Fibroblast of lung (primary cell): Measurements from ENCODE around the gene SLC35F3. TPM values are rescaled to one million over a fixed set of nuclear protein-coding genes. Genes with fewer than 3 reads are reported as not detected.
A peak's percentile ranks its signal among the peaks of the same experiment; 100 is the strongest.

Source experiments
- DNase-seq, 2 donors: peaks; one replicate each; pipeline versions ENCODE4 v3.0.0 to v3.0.0-alpha.2; 2010; ENCODE audit warnings: low read depth in 2 of 2
- H2AFZ ChIP-seq: 2 replicates; pipeline ENCODE4 v1.5.1; 2012; ENCODE audit warnings: low read length, control low read depth, inconsistent platforms
- H3K27ac ChIP-seq: 2 replicates; pipeline ENCODE4 v1.5.1; 2011; ENCODE audit warnings: low read length, control low read depth; ENCODE audit not compliant: insufficient read depth
- H3K27me3 ChIP-seq: 2 replicates; pipeline ENCODE4 v1.5.1; 2011; ENCODE audit warnings: mild to moderate bottlenecking, low read length; ENCODE audit not compliant: control insufficient read depth, insufficient read depth
- H3K36me3 ChIP-seq: 2 replicates; pipeline ENCODE4 v1.5.1; 2011; ENCODE audit warnings: low read length; ENCODE audit not compliant: control insufficient read depth, insufficient read depth
- H3K4me1 ChIP-seq: 2 replicates; pipeline ENCODE4 v1.5.1; 2011; ENCODE audit warnings: low read length; ENCODE audit not compliant: control insufficient read depth, insufficient read depth; ENCODE audit errors: extremely low read depth
- H3K4me2 ChIP-seq: 2 replicates; pipeline ENCODE4 v1.5.1; 2011; ENCODE audit warnings: low read length, control low read depth; ENCODE audit not compliant: insufficient read depth; ENCODE audit errors: extremely low read depth
- H3K4me3 ChIP-seq, 4 experiments: fragments of 200-600 bp in 1 of 4; sonication (generic) in 1 of 4; replicated peaks in 1 of 4; 2 replicates each; pipeline ENCODE4 v1.5.1; 2011 to 2016; ENCODE audit warnings: low read length in 4 of 4, low read depth in 3 of 4, mild to moderate bottlenecking in 3 of 4, control low read depth in 2 of 4, inconsistent platforms in 1 of 4, mixed read lengths in 1 of 4; ENCODE audit not compliant: insufficient read depth in 1 of 4; ENCODE audit errors: control extremely low read depth in 1 of 4
- H3K79me2 ChIP-seq: 2 replicates; pipeline ENCODE4 v1.5.1; 2012; ENCODE audit warnings: mild to moderate bottlenecking, low read length, inconsistent platforms; ENCODE audit not compliant: control insufficient read depth, insufficient read depth
- H3K9ac ChIP-seq: 2 replicates; pipeline ENCODE4 v1.5.1; 2011; ENCODE audit warnings: mild to moderate bottlenecking, low read length, control low read depth; ENCODE audit not compliant: insufficient read depth
- H3K9me3 ChIP-seq: 2 replicates; pipeline ENCODE4 v1.5.1; 2012; ENCODE audit warnings: low read depth, low read length; ENCODE audit not compliant: control insufficient read depth, insufficient read depth
- H4K20me1 ChIP-seq: 2 replicates; pipeline ENCODE4 v1.5.1; 2011; ENCODE audit warnings: low read length; ENCODE audit not compliant: control insufficient read depth, insufficient read depth; ENCODE audit errors: extremely low read depth
- CTCF ChIP-seq, 2 donors: IDR thresholded peaks in 1 of 2; conservative IDR thresholded peaks in 1 of 2; 1 replicate in 1 of 2; 2 replicates in 1 of 2; pipeline ENCODE4 v1.5.1; 2011 to 2012; ENCODE audit warnings: low read length in 2 of 2, control low read depth in 1 of 2, inconsistent platforms in 1 of 2, low read depth in 1 of 2, mild to moderate bottlenecking in 1 of 2
- EZH2 ChIP-seq: IDR thresholded peaks from 2 replicates; pipeline ENCODE4 v1.5.1; 2012; ENCODE audit warnings: low read length, control low read depth, mild to moderate bottlenecking; ENCODE audit errors: missing control alignments
- polyA plus RNA-seq, 2 donors: library from polyadenylated mRNA; depleted of rRNA in 1 of 2; stranded (reverse) in 1 of 2; unstranded in 1 of 2; fragments of >200 nt; gene quantifications; 2 replicates each; pipeline ENCODE4 v1.2.1, GENCODE V29; 2011 to 2012; ENCODE audit warnings: missing spikeins in 1 of 2
- total RNA-seq: library from RNA; depleted of rRNA; stranded (reverse); fragments of >200 nt; gene quantifications from 2 replicates; pipeline ENCODE4 v1.2.1, GENCODE V29; 2014

The SLC35F3 gene
- total and polyA plus RNA-seq, 2 donors (not counting 1 experiment from before 2014, with no cell fraction given): not detected

DNA sequence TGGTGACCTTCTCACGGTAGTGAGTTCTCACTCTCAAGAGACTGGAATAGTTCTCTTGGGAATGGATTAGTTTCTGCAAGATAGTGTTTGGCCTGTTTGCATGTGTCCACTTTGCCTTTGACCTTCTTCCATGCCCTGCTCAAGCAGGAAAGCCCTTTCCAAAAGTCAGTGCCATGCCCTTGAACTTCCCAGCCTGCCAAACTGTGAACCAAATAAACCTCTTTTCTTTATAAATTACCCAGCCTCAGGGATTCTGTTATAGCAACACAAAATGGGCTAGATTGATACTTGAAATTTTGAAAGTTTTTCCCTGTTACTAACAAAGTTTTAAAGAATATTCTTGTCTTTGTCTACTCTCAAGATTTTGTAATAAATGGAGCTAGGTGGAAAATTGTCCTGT lies 139.6 kb downstream of the SLC35F3 start:
- Histone ChIP-seq H3K79me2 (no peaks in the 10 kb centered on the region), H3K4me3 (no peak overlapping the region), H3K4me2 (no peak overlapping the region), H3K9ac (no peak overlapping the region), H4K20me1 (no peaks in the 10 kb centered on the region), H2AFZ (no peak overlapping the region), H3K36me3 (no peaks in the 10 kb centered on the region), H3K9me3 (no peaks in the 10 kb centered on the region), H3K27ac (no peak overlapping the region), H3K27me3 (no peaks in the 10 kb centered on the region), H3K4me1 (no peaks in the 10 kb centered on the region)
- TF ChIP-seq EZH2: no peak
- no peak for TF ChIP-seq CTCF (conservative IDR thresholded peaks at IDR 0.05 in 1 of 2, IDR thresholded peaks at IDR 0.05 in 1 of 2; ENCODE audit: low read depth in 1 of 2, low read length in 2 of 2)
- DNase-seq: no peak

DNA sequence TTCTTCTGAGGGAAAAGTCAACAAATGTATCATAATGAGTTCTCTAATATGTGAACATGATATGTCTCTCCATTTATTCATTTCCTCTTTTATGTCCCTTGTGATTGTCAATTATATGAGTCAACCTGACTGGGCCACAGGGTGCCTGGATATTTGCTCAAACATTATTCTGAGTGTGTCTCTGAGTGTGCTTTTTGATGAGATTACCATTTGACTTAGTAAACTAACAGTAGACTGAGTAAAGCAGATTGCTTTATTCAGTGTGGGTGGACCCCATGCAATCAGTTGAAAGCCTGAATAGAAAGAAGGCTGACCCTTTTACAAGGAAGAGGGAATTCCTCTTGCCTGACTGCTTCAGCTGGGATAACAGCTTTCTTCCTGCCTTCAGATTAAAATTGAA lies 142.6 kb downstream of the SLC35F3 start:
- no peak overlapping the region for H3K4me2 ChIP-seq

DNA sequence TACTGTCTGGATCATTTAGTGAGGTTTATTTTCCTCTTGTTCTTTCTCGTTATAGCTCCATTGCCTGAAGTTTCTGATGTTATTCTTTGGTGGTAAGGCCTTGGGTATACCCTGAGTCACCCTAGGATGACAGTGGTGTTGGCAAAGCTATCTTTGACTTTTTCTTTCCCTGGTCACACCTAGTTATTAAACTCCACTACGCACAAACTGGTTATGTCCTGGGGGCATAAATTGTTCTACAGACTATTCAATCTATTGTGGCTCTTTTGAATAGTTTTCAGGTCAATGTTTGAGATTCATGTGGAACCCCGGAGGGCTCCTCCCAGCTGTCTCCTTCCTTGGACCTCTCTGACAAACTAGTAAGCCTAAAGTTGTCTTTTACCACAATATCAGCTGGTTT lies 157.7 kb downstream of the SLC35F3 start:
- Histone ChIP-seq H3K27me3 (no peaks in the 10 kb centered on the region), H3K27ac (no peak overlapping the region), H2AFZ (no peak overlapping the region), H3K79me2 (no peaks in the 10 kb centered on the region), H3K9me3 (no peaks in the 10 kb centered on the region), H4K20me1 (no peaks in the 10 kb centered on the region), H3K36me3 (no peaks in the 10 kb centered on the region), H3K4me2 (no peak overlapping the region), H3K4me3 (no peak overlapping the region), H3K4me1 (no peaks in the 10 kb centered on the region), H3K9ac (no peak overlapping the region)
- no peak for DNase-seq
- TF ChIP-seq EZH2 (no peak), CTCF (conservative IDR thresholded peaks at IDR 0.05 in 1 of 2, IDR thresholded peaks at IDR 0.05 in 1 of 2; ENCODE audit: low read depth in 1 of 2, low read length in 2 of 2) (no peak)

More for the DNA sequence above, 142.6 kb downstream of the SLC35F3 start:
- Histone ChIP-seq H3K27me3 (no peaks in the 10 kb centered on the region), H3K27ac (no peak overlapping the region), H3K79me2 (no peaks in the 10 kb centered on the region), H3K4me3 (no peak overlapping the region), H3K9ac (no peak overlapping the region), H4K20me1 (no peaks in the 10 kb centered on the region), H2AFZ (no peak overlapping the region), H3K4me1 (no peaks in the 10 kb centered on the region), H3K9me3 (no peaks in the 10 kb centered on the region), H3K36me3 (no peaks in the 10 kb centered on the region)
- TF ChIP-seq CTCF (conservative IDR thresholded peaks at IDR 0.05 in 1 of 2, IDR thresholded peaks at IDR 0.05 in 1 of 2; ENCODE audit: low read depth in 1 of 2, low read length in 2 of 2) (no peak), EZH2 (no peak)
- DNase-seq: peak in 1 of 2 donors; percentile 13
